ENCODE measurements around the gene CFL1. TPM values are rescaled to one million over a fixed set of nuclear protein-coding genes. Genes with fewer than 3 reads are reported as not detected.

CFL1 gene
- polyA plus RNA-seq, 1 of the 3 experiments (the other 2 are of a cell fraction), result 4,252 TPM

DNA sequence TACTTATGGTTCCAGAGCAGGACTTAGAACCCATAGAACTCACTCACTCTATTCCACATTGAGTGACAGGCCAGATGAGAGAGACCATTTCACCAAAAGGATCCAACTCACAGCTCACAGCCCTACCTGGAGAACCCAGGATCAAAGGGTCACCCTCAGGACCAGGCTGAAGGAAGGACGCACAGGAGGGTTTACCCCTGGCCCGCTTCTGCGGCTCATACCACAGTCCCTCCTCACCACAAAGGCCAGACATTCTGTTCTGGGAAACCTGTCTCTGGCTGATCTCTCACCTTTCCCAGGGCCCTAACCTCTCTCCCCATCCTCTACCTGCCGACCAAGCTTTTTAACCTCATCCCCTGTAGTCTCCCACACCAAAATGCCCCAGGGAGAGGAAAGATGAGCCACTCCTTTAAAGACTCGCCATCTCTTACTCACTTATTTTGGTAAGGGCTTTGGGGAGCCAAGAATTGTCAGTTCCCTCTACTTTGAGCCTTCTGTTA lies 37.6 kb upstream of the CFL1 start:
- H2AFZ ChIP-seq (ENCODE audit: low read depth), result no peak overlapping the region
- H3K27me3 ChIP-seq (ENCODE audit: insufficient read depth), result no peaks in the 10 kb centered on the region
- peak overlapping the region in 1 of 2 experiments; percentile 94; a peak in 2 of 4 replicates for H3K27ac ChIP-seq (ENCODE audit: low read depth in 2 of 2, low read length in 1 of 2)
- DNase-seq, result no peak
- H3K36me3 ChIP-seq (replicated peaks in 1 of 2; ENCODE audit: control insufficient read depth in 1 of 2, insufficient read depth in 2 of 2, low read length in 1 of 2), result peaks cover 0 to 49% of the 10 kb centered on the region in 2 experiments
- no peaks in the 10 kb centered on the region for H3K9me3 ChIP-seq
- 74% methylated on average over 2 of the region's 5 CpGs for WGBS (ENCODE audit: low lambda C conversion rate)
- H4K20me1 ChIP-seq (ENCODE audit: insufficient read depth), result peaks cover 82% of the 10 kb centered on the region
- TF ChIP-seq MEF2A (IDR thresholded peaks at IDR 0.05; ENCODE audit: borderline replicate concordance, low read depth) (no peak), GABPA (IDR thresholded peaks at IDR 0.05; ENCODE audit: low read depth) (no peak), FOXJ3 (CRISPR knock-in tag; IDR thresholded peaks at IDR 0.05) (no peak), YY1 (IDR thresholded peaks at IDR 0.05; ENCODE audit: low read depth) (no peak), SIN3A (IDR thresholded peaks at IDR 0.05; ENCODE audit: borderline replicate concordance, low read depth, low read length) (no peak), SMC3 (IDR thresholded peaks at IDR 0.05; ENCODE audit: low read depth, low read length) (no peak), RXRA (IDR thresholded peaks at IDR 0.05; ENCODE audit: borderline replicate concordance, low read depth) (no peak), CHD2 (IDR thresholded peaks at IDR 0.05; ENCODE audit: low read length, partially characterized antibody) (no peak), FOSL2 (IDR thresholded peaks at IDR 0.05; ENCODE audit: borderline replicate concordance, low read depth) (no peak), TAF1 (IDR thresholded peaks at IDR 0.05; ENCODE audit: borderline replicate concordance, low read depth, low read length) (no peak), EZH2phosphoT487 (IDR thresholded peaks at IDR 0.05; ENCODE audit: borderline replicate concordance, low read depth) (no peak), TCF12 (IDR thresholded peaks at IDR 0.05) (no peak), TEAD4 (IDR thresholded peaks at IDR 0.05; ENCODE audit: borderline replicate concordance, insufficient read depth) (no peak), NFIC (IDR thresholded peaks at IDR 0.05; ENCODE audit: borderline replicate concordance) (no peak), MXI1 (IDR thresholded peaks at IDR 0.05; ENCODE audit: low read depth, low read length) (no peak)
- TF ChIP-seq, protein P1, sequence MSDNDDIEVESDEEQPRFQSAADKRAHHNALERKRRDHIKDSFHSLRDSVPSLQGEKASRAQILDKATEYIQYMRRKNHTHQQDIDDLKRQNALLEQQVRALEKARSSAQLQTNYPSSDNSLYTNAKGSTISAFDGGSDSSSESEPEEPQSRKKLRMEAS (IDR thresholded peaks at IDR 0.05; ENCODE audit: low read depth), result no peak
- TF ChIP-seq, protein P2, sequence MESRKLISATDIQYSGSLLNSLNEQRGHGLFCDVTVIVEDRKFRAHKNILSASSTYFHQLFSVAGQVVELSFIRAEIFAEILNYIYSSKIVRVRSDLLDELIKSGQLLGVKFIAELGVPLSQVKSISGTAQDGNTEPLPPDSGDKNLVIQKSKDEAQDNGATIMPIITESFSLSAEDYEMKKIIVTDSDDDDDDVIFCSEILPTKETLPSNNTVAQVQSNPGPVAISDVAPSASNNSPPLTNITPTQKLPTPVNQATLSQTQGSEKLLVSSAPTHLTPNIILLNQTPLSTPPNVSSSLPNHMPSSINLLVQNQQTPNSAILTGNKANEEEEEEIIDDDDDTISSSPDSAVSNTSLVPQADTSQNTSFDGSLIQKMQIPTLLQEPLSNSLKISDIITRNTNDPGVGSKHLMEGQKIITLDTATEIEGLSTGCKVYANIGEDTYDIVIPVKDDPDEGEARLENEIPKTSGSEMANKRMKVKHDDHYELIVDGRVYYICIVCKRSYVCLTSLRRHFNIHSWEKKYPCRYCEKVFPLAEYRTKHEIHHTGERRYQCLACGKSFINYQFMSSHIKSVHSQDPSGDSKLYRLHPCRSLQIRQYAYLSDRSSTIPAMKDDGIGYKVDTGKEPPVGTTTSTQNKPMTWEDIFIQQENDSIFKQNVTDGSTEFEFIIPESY (IDR thresholded peaks at IDR 0.05; ENCODE audit: borderline replicate concordance, low read depth), result no peak
- TF ChIP-seq, protein P3, sequence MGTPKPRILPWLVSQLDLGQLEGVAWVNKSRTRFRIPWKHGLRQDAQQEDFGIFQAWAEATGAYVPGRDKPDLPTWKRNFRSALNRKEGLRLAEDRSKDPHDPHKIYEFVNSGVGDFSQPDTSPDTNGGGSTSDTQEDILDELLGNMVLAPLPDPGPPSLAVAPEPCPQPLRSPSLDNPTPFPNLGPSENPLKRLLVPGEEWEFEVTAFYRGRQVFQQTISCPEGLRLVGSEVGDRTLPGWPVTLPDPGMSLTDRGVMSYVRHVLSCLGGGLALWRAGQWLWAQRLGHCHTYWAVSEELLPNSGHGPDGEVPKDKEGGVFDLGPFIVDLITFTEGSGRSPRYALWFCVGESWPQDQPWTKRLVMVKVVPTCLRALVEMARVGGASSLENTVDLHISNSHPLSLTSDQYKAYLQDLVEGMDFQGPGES (IDR thresholded peaks at IDR 0.05; ENCODE audit: low read depth, low read length), result no peak
- TF ChIP-seq, protein P4, sequence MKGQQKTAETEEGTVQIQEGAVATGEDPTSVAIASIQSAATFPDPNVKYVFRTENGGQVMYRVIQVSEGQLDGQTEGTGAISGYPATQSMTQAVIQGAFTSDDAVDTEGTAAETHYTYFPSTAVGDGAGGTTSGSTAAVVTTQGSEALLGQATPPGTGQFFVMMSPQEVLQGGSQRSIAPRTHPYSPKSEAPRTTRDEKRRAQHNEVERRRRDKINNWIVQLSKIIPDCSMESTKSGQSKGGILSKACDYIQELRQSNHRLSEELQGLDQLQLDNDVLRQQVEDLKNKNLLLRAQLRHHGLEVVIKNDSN (IDR thresholded peaks at IDR 0.05; ENCODE audit: borderline replicate concordance, low read depth), result no peak
- peak overlapping the region; percentile 89 for H3K4me2 ChIP-seq
- H3K4me1 ChIP-seq (ENCODE audit: control insufficient read depth in 1 of 2, insufficient read depth in 2 of 2, low read depth in 1 of 2, low read length in 1 of 2), result peaks cover 28 to 45% of the 10 kb centered on the region in 2 experiments; a peak in 3 of 4 replicates
- peaks cover 90% of the 10 kb centered on the region for H3K79me2 ChIP-seq (ENCODE audit: insufficient read depth)
- POLR2A ChIA-PET, result no interaction called here
- H3K9me2 ChIP-seq, result no peaks in the 10 kb centered on the region
- peak overlapping the region; percentile 97; the same call in 1 of the 2 replicates for H3K9ac ChIP-seq
- H3F3A ChIP-seq (replicated peaks; ENCODE audit: insufficient read depth), result peaks cover 71% of the 10 kb centered on the region
- CTCF ChIA-PET, result interaction anchor here (1.1 to 4.9 kb wide), 2 partner anchors 11 to 19 kb away, joined by 3 to 20 read pairs; no protein-coding TSS in a partner anchor
- H3K4me3 ChIP-seq (ENCODE audit: low read depth in 2 of 2, low read length in 1 of 2), result no peak overlapping the region

Data from SK-N-SH (cell line).